OCI-LY3 (cell line): Measurements from ENCODE around the gene RNU6-1.
A peak's percentile ranks its signal among the peaks of the same experiment; 100 is the strongest.

Experiments used
- H2AFZ ChIP-seq: fragments of 200-600, 300-600 bp; shearing (Covaris generic); 2 replicates; pipeline ENCODE4 v1.6.0; 2014; ENCODE audit warnings: antibody characterized with exemption, low read depth, low read length
- H3K27ac ChIP-seq: fragments of 200-600, 300-600 bp; sonication (generic); 2 replicates; pipeline ENCODE4 v1.5.1; 2014; ENCODE audit warnings: mild to moderate bottlenecking, low read length, moderate library complexity, mixed read lengths
- H3K27me3 ChIP-seq: fragments of 200-600, 300-600 bp; sonication (generic); 2 replicates; pipeline ENCODE4 v1.6.1; 2014; ENCODE audit warnings: low read depth, low read length, mixed read lengths
- H3K36me3 ChIP-seq: fragments of 200-600, 300-600 bp; sonication (generic); replicated peaks from 2 replicates; pipeline ENCODE3; 2014; ENCODE audit warnings: low read depth, low read length, mixed read lengths
- H3K4me1 ChIP-seq: fragments of 300-600, 200-600 bp; sonication (generic); 2 replicates; pipeline ENCODE4 v1.6.1; 2014; ENCODE audit warnings: low read length, mixed read lengths
- H3K4me2 ChIP-seq: fragments of 200-600, 300-600 bp; sonication (generic); 2 replicates; pipeline ENCODE4 v1.6.1; 2014; ENCODE audit warnings: low read length, mixed read lengths
- H3K4me3 ChIP-seq: fragments of 300-600, 200-600 bp; sonication (generic); 2 replicates; pipeline ENCODE4 v1.5.1; 2014; ENCODE audit warnings: antibody characterized with exemption, mild to moderate bottlenecking, low read length, moderate library complexity
- H3K79me2 ChIP-seq: fragments of 300-600, 200-600 bp; shearing (Covaris generic); 2 replicates; pipeline ENCODE4 v1.6.1; 2014; ENCODE audit warnings: mild to moderate bottlenecking, low read length, mixed read lengths
- H3K9ac ChIP-seq: fragments of 300-600, 200-600 bp; shearing (Covaris generic); 2 replicates; pipeline ENCODE4 v1.6.0; 2014; ENCODE audit warnings: mild to moderate bottlenecking, low read length, moderate library complexity
- H3K9me3 ChIP-seq: fragments of 200-600, 300-600 bp; shearing (Covaris generic); 2 replicates; pipeline ENCODE4 v1.6.1; 2014; ENCODE audit warnings: low read length, mixed read lengths; ENCODE audit not compliant: insufficient read depth
- H4K20me1 ChIP-seq: fragments of 200-600, 300-600 bp; sonication (generic); 2 replicates; pipeline ENCODE4 v1.6.1; 2016; ENCODE audit warnings: low read length, mixed read lengths; ENCODE audit not compliant: insufficient read depth
- CTCF ChIP-seq: fragments of 200-600, 300-600 bp; sonication (generic); IDR thresholded peaks from 2 replicates; pipeline ENCODE4 v1.5.1; 2014; ENCODE audit warnings: antibody characterized with exemption, low read length, low read depth
- EZH2phosphoT487 ChIP-seq: fragments of 200-600 bp; shearing (Covaris generic); IDR thresholded peaks from 2 replicates; pipeline ENCODE4 v1.6.1; 2018; ENCODE audit warnings: antibody characterized with exemption, mixed run types, low read depth

RNU6-1 gene

DNA sequence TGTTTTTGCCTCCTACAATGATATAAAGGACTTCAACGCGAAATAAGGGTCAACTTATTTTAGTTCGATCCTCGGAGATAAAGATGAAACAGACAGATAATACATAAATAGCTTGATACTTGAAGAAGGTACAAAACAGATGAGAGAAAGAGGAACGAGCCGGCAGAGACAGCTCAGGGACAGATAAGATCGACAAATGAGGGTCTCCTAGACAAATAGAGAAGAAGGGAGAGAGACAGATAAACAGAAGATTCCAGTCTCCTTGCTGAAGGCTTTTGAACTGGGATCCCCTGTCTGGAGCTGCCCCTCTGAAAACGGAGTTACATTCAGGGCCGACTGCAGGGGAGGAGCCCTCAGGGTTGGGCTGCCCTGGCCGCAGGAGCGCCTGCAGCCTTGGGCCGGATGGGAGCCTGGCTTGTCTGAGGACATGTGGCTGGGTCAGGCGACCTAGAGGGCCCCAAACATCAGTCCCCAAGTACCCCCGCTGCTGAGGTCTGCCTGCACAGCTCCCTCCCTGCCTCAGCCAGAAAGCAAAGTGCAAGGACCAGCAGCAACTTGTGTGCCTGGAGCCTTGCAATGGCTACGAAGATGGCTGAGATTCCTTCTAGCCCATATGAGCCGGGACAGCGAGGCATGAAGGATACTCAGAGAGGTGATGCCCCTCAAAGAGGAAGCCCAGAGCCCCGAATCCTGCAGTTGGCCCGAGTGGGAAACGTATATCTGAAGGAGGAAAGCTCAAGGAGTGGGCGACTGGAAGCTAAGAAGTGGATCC is 15.5 kb downstream of the RNU6-1 start:
- TF ChIP-seq CTCF (no peak), EZH2phosphoT487 (no peak)
- Histone ChIP-seq H3K4me1 (no peaks in the 10 kb centered on the region), H3K4me3 (peak overlapping the region; percentile 50; the same call in 1 of the 2 replicates), H3K27ac (no peak overlapping the region), H3K79me2 (no peaks in the 10 kb centered on the region), H3K9ac (no peak overlapping the region), H3K36me3 (no peaks in the 10 kb centered on the region), H2AFZ (no peak overlapping the region), H3K4me2 (peak overlapping the region; percentile 42), H4K20me1 (no peaks in the 10 kb centered on the region), H3K27me3 (no peaks in the 10 kb centered on the region), H3K9me3 (no peaks in the 10 kb centered on the region)

GRCh38 chr15:67823314-67824196 is 16.3 kb downstream of the RNU6-1 start:
- Histone ChIP-seq H3K9ac (no peak overlapping the region), H3K4me3 (peak overlapping the region; percentile 50; the same call in 1 of the 2 replicates), H3K79me2 (no peaks in the 10 kb centered on the region), H3K9me3 (no peaks in the 10 kb centered on the region), H3K27ac (no peak overlapping the region), H3K4me1 (no peaks in the 10 kb centered on the region), H3K4me2 (peak overlapping the region; percentile 42), H2AFZ (no peak overlapping the region), H4K20me1 (no peaks in the 10 kb centered on the region), H3K36me3 (no peaks in the 10 kb centered on the region), H3K27me3 (no peaks in the 10 kb centered on the region)
- TF ChIP-seq CTCF (no peak), EZH2phosphoT487 (no peak)

GRCh38 chr15:67822537-67823313 is 17.1 kb downstream of the RNU6-1 start:
- Histone ChIP-seq H3K36me3 (no peaks in the 10 kb centered on the region), H3K79me2 (no peaks in the 10 kb centered on the region), H3K27me3 (no peaks in the 10 kb centered on the region), H3K27ac (no peak overlapping the region), H3K9me3 (no peaks in the 10 kb centered on the region), H3K4me1 (no peaks in the 10 kb centered on the region), H3K9ac (no peak overlapping the region), H2AFZ (no peak overlapping the region), H3K4me2 (0 out of 2 replicates have a peak overlapping the region, but pooled peaks have one; percentile 42), H4K20me1 (no peaks in the 10 kb centered on the region), H3K4me3 (peak overlapping the region; percentile 50; the same call in 1 of the 2 replicates)
- TF ChIP-seq CTCF (no peak), EZH2phosphoT487 (no peak)
